Cardiac septum (tissue), 1 donor: ENCODE data around the gene MDGA2. TPM values are rescaled to one million over a fixed set of nuclear protein-coding genes. Genes with fewer than 3 reads are reported as not detected.
"Not testable (repeated sequence)": the region's sequence is repeated elsewhere in the genome, so short reads cannot be mapped to it uniquely, and the experiment has no call there.

ENCODE experiments used
- DNase-seq: peaks from one replicate; pipeline ENCODE4 v3.0.0-alpha.2; 2020; ENCODE audit warnings: low spot score
- intact Hi-C: fragments of 100-400 bp; cut with DNase I; formaldehyde crosslinking; loops from one replicate; pipeline ENCODE4 v1.14.0; 2022
- total RNA-seq: library from RNA; stranded (reverse); fragmentation: NEBNext Ultra II Directional; extraction: Animal tissue kit (Norgen Biotek cat#: 25700); gene quantifications from one replicate; pipeline ENCODE4 v1.2.1, GENCODE V29; 2021
- donor health status: DM: no; HTN: no; CAD: no.

Gene MDGA2
- total RNA-seq, 1 donor from 2014 or later, result 0.19 TPM

- no peak for DNase-seq
- intact Hi-C loops, result no loop called here
These were observed 49.0 kb downstream of the MDGA2 start for GRCh38 chr14:47626151-47627035.

- intact Hi-C loops, DNase-seq: not testable (repeated sequence)
These were observed 51.3 kb downstream of the MDGA2 start for GRCh38 chr14:47624126-47624525.

- DNase-seq, result no peak
- intact Hi-C loops, result no loop called here
These were observed 56.0 kb downstream of the MDGA2 start for GRCh38 chr14:47619392-47619791.

- intact Hi-C loops, result no loop called here
- no peak for DNase-seq
These were observed 68.8 kb downstream of the MDGA2 start for GRCh38 chr14:47606566-47606965.

- intact Hi-C loops, result no loop called here
These were observed 78.5 kb downstream of the MDGA2 start for GRCh38 chr14:47596860-47597259.

GRCh38 chr14:47596232-47596631 lies 79.2 kb downstream of the MDGA2 start:
- no peak for DNase-seq
- intact Hi-C loops, result no loop called here

More at GRCh38 chr14:47596860-47597259, 78.5 kb downstream of the MDGA2 start:
- DNase-seq, result no peak

GRCh38 chr14:47595552-47595951 lies 79.9 kb downstream of the MDGA2 start:
- DNase-seq, result no peak

GRCh38 chr14:47590767-47591495 lies 84.5 kb downstream of the MDGA2 start:
- intact Hi-C loops, result no loop called here
- no peak for DNase-seq

More at GRCh38 chr14:47595552-47595951, 79.9 kb downstream of the MDGA2 start:
- intact Hi-C loops, result no loop called here

GRCh38 chr14:47585447-47585846 lies 90.0 kb downstream of the MDGA2 start:
- intact Hi-C loops, result no loop called here
- no peak for DNase-seq

GRCh38 chr14:47567273-47567672 lies 108.1 kb downstream of the MDGA2 start:
- intact Hi-C loops, result no loop called here

GRCh38 chr14:47557894-47558293 lies 117.5 kb downstream of the MDGA2 start:
- no peak for DNase-seq
- intact Hi-C loops, result no loop called here

More at GRCh38 chr14:47567273-47567672, 108.1 kb downstream of the MDGA2 start:
- no peak for DNase-seq

GRCh38 chr14:47555333-47555732 lies 120.1 kb downstream of the MDGA2 start:
- intact Hi-C loops, result no loop called here
- no peak for DNase-seq

GRCh38 chr14:47549886-47550285 lies 125.5 kb downstream of the MDGA2 start:
- intact Hi-C loops, result no loop called here
- DNase-seq, result no peak

- intact Hi-C loops, result no loop called here
- DNase-seq, result no peak
These were observed 131.9 kb downstream of the MDGA2 start for GRCh38 chr14:47543459-47543858.

- no peak for DNase-seq
- intact Hi-C loops, result no loop called here
These were observed 133.7 kb downstream of the MDGA2 start for GRCh38 chr14:47541662-47542061.

GRCh38 chr14:47539031-47539461 lies 136.4 kb downstream of the MDGA2 start:
- DNase-seq, result no peak

GRCh38 chr14:47536341-47536740 lies 139.1 kb downstream of the MDGA2 start:
- DNase-seq, result no peak
- intact Hi-C loops, result loop anchor here (10.0 kb wide), 1 partner anchor 492 kb away; no protein-coding TSS in a partner anchor

More at GRCh38 chr14:47539031-47539461, 136.4 kb downstream of the MDGA2 start:
- intact Hi-C loops, result loop anchor here (10.0 kb wide), 1 partner anchor 494 kb away; no protein-coding TSS in a partner anchor

- intact Hi-C loops, result no loop called here
- DNase-seq, result no peak
These were observed 148.7 kb downstream of the MDGA2 start for GRCh38 chr14:47526591-47527244.

- intact Hi-C loops, result no loop called here
These were observed 150.9 kb downstream of the MDGA2 start for GRCh38 chr14:47524524-47524923.

GRCh38 chr14:47520382-47520781 lies 155.0 kb downstream of the MDGA2 start:
- intact Hi-C loops, result no loop called here
- DNase-seq, result no peak

More at GRCh38 chr14:47524524-47524923, 150.9 kb downstream of the MDGA2 start:
- no peak for DNase-seq
